IPS-11a (cell line): ENCODE measurements around the gene FIZ1.
"Not testable (repeated sequence)": the region's sequence is repeated elsewhere in the genome, so short reads cannot be mapped to it uniquely, and the experiment has no call there.

ENCODE experiments used
- H3K4me3 ChIP-seq: one replicate; pipeline ENCODE4 v1.5.1; 2013; ENCODE audit warnings: low read depth, low read length, control low read depth

The FIZ1 gene

GRCh38 chr19:55578761-55579747, 20.3 kb downstream of the FIZ1 start:
- H3K4me3 ChIP-seq, result peak overlapping the region; percentile 74

- H3K4me3 ChIP-seq, result no peak overlapping the region
These were observed 21.1 kb downstream of the FIZ1 start for GRCh38 chr19:55578031-55578760.

- H3K4me3 ChIP-seq, result no peak overlapping the region
These were observed 22.6 kb downstream of the FIZ1 start for GRCh38 chr19:55576746-55577145.

- H3K4me3 ChIP-seq, result not testable (repeated sequence)
These were observed 25.4 kb downstream of the FIZ1 start for GRCh38 chr19:55573929-55574328.

GRCh38 chr19:55569477-55569876, 29.8 kb downstream of the FIZ1 start:
- H3K4me3 ChIP-seq, result not testable (repeated sequence)

- H3K4me3 ChIP-seq, result no peak overlapping the region
These were observed 31.5 kb downstream of the FIZ1 start for GRCh38 chr19:55567708-55568328.

GRCh38 chr19:55566823-55567222, 32.5 kb downstream of the FIZ1 start:
- no peak overlapping the region for H3K4me3 ChIP-seq

- no peak overlapping the region for H3K4me3 ChIP-seq
These were observed 36.0 kb downstream of the FIZ1 start for GRCh38 chr19:55563261-55563690.

GRCh38 chr19:55559684-55560083, 39.6 kb downstream of the FIZ1 start:
- H3K4me3 ChIP-seq, result no peak overlapping the region

GRCh38 chr19:55554741-55555152, 44.6 kb downstream of the FIZ1 start:
- no peak overlapping the region for H3K4me3 ChIP-seq

GRCh38 chr19:55554302-55554701, 45.0 kb downstream of the FIZ1 start:
- no peak overlapping the region for H3K4me3 ChIP-seq

GRCh38 chr19:55553217-55554182, 45.8 kb downstream of the FIZ1 start:
- H3K4me3 ChIP-seq, result no peak overlapping the region

GRCh38 chr19:55552620-55553019, 46.7 kb downstream of the FIZ1 start:
- no peak overlapping the region for H3K4me3 ChIP-seq

- no peak overlapping the region for H3K4me3 ChIP-seq
These were observed 47.1 kb downstream of the FIZ1 start for GRCh38 chr19:55552206-55552605.

- peak overlapping the region; percentile 36 for H3K4me3 ChIP-seq
These were observed 49.0 kb downstream of the FIZ1 start for GRCh38 chr19:55550321-55550650.

- peak overlapping the region; percentile 36 for H3K4me3 ChIP-seq
These were observed 49.6 kb downstream of the FIZ1 start for GRCh38 chr19:55549500-55550320.

- no peak overlapping the region for H3K4me3 ChIP-seq
These were observed 52.3 kb downstream of the FIZ1 start for GRCh38 chr19:55546822-55547614.

GRCh38 chr19:55546011-55546410, 53.3 kb downstream of the FIZ1 start:
- no peak overlapping the region for H3K4me3 ChIP-seq

- H3K4me3 ChIP-seq, result no peak within 1 kb of the TSS
These were observed 53.9 kb downstream of the FIZ1 start, which contains the start of gene SBK3 for GRCh38 chr19:55545443-55545842. TSS of gene SBK3 (minus strand) at chr19:55545543. CDS start at chr19:55545543, 0 bp downstream.
